NOMO-1 treated with DMSO at 0.1 percent for 48 hours (cell line): ENCODE measurements around the gene ADARB1.

Source experiments
- DNase-seq: peaks from one replicate; lab custom pipeline; 2025; ENCODE audit not compliant: unreplicated experiment; lab: John Stamatoyannopoulos, UW

Gene ADARB1

DNA sequence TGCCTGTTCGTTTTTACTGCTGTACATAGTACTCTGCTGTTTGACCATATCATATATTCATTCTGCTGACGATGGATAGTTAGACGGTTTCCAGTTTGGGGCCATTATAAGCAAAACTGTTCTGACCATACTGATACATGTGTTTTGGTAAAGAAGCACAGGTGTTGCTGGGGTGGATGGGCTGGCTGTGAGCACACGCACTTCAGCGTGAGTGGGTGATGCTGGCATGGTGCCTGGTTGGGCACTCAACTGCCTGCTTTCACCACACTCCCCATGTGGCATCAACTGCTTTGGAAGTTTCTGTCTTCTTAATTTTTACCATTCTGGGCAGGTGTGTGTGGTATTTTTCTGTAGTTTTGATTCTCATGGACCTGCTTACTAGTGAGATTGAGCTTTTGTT lies 37.3 kb downstream of the ADARB1 start:
- DNase-seq: no peak

DNA sequence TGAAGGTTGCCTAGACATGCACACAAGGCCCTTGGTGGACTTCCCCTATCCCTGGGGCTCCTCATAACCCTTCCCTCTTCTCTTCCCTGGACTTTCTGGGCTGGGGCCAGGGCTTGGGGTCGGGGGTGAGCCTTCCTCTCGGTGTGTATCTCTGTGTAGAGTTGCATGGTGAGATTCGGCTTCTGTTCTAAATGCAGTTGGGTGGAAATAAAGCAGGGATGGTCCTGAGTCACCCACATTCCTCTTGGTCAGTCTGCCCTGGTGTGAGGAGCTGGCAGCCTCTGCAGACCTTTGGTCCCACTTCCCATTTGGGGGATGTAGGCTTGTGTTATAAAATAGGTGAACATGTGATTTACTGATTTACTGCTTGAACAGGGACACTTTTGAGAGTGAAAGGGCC lies 38.0 kb downstream of the ADARB1 start:
- DNase-seq: no peak

DNA sequence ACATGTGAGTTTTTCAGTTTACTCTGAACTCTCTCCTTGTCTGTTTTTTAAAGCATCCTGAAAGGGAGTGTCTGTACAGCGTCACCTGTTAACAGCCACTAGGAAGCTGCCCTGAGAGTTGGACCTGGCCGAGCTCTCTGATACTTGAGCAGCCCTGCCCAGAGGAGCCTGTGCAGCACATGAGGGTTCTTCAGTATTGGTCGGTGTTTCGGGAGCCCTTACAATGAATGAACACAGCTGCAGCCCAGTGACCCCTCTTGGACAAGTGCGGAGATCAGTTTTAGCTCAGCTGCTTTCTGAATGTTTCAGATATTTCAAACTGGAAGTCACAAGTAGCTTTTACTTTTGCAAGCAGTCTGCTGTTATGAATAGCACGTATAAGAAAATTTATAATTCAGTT lies 39.2 kb downstream of the ADARB1 start:
- DNase-seq: no peak

DNA sequence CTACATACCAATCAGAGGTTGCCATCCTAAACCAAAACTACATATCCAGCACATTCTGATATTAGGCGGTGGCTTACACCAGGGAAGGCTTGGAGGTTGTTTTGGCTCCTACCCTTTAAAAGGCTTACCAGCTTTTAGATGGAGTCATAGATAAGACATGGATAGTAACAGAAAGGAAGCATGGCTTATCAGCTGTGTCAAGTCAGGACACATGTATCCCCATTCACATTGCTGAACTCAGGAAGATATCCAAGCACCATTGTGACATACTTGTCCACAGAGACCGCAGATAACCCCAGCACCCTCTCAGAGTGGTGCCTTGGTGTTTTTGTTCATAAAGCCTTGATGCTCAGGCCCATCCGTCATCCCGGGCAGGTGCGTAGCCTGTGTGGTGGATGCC lies 39.7 kb downstream of the ADARB1 start:
- no peak for DNase-seq

DNA sequence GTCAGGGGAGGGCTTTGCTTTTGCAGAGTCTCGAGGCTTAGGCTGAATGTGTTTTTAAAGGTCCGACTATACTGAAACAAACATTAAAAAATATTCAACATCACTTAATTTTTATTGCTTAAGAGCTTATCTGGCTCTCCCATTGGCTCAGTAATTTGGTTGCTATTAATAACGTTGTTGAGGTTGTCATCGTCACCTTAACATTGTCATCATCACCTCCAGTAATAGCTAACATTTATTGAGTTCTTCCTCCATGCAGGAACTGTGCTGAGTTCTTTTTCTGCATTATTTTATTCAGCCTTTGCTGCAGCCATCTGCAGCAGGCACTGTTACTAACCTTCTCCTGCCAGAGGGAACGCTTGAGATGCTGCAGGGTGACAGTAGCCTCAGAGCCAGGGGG lies 40.1 kb downstream of the ADARB1 start:
- DNase-seq: no peak

DNA sequence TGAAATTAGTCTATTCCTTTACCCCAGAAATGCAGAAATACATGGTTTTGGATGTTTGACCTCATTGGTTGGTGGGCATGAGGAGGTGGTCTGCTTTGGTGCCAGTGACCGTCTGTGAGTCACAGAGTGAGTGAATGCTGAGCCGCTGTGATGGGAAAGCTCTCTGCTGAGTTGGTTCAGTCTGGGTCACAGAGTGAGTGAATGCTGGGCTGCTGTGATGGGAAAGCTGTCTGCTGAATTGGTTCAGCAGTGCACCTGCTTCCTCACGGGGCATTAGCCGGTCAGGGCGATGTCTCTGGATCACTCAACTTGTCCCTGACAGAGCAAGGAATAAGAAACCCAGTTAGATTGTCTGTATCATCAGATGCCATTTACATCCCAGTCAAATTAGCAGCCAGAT lies 40.8 kb downstream of the ADARB1 start:
- no peak for DNase-seq

DNA sequence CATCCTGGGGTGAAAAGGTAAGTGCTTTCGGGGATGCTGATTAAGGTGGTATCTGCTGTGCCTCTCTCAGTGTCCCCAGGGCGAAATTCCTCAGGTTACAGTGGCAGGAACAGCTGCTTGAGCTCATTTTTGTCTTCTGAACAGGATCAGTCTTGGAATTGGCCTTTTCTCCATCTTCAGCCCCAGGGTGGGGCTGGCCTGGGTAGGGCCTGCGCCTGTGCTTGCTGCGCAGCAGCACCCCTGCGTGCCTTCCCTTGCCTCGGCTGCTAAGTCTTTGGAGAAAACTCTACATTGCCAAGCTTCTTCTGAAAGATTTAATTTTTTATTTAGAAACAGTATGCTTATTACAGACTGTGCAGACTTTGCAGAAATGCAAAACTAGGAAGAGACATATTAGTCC lies 41.7 kb downstream of the ADARB1 start:
- no peak for DNase-seq

DNA sequence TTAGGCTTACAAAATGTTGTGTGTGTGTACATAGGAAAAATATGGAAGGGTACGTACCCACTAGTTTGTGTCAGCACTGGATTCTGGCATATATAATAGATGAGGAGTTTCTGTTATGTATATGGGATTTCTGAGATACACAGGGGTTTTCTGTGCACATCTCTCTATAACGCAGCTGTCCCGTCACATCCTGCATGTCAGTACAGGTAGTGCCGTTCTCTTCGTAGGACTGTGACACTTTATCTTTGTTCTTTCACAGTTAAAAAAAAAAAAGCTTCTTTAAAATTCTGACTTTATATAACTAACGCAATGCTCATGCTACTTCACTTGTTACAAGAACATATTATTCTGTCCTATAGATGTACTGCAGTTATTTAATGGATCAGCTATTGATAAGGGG lies 42.9 kb downstream of the ADARB1 start:
- DNase-seq: no peak

DNA sequence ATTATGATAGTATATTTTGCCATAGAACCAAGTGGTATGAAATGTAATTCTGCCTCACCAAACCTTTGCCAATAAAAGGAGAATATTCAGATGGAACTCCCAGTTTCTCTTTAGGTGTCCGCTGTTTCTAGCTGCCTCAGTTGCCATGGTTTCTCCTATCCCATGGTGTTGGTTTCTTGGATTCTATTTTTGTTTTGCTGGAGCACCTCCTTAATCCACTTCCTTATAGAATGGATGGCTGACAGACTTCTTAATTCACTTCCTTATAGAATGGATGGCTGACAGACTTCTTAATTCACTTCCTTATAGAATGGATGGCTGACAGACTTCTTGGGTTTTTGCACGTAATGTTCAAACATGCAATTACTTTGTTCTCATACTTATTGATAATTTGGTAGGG lies 43.7 kb downstream of the ADARB1 start:
- no peak for DNase-seq

DNA sequence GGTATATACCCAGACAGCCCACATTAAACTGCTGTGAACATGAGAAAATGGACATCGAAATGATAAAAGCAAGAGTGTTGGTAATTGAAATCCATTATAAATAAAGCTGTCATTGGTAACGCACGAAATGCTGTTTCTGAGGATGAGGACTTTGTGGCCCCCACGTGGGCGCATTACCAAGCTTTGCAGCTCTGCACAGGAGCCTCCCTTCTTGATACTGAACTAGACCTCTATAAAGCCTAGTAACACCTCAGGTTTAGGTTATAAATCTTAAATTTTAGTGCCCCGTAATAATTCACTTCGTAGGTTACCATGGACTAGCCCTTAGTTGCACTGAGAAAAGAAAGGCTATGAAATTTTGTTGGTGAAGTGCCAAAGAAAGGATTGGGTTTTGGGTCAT lies 45.4 kb downstream of the ADARB1 start:
- DNase-seq: no peak

DNA sequence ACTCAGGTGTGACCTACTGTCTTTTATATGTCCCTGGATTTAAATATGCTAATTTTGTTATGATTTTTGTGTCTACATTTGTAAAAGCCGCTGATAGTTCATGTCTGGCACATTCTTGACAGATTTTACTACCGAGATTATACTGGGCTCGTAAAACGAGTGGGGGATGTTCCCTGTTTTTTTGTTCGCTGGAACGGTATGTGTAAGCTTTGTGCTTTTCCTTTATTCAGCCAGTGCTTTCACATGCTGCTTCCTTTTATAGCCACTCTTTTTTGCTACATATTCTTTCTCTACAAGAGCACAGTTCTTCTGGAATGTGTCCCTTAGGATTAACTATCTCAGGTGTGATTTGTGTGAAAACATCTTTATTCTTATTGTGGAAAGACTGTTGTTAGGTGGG lies 46.6 kb downstream of the ADARB1 start:
- no peak for DNase-seq

DNA sequence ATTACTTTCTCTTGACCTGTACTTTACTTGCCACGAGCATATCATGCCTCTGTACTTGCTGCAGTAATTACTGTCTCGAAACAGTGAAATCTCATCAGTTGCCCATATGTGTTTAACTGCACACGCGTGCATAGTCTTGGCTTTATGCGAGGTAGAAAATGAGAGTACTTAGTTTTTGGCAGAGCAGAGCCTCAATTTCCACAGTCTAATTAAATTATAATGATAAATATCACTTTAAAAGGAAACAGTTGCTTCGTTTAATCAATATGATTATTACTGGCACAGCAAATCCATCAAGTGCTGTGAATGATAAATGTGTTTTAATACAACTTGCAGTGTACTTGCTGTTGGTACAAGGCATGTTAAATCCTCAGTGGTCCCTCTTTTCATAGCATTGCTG lies 47.6 kb downstream of the ADARB1 start:
- no peak for DNase-seq

DNA sequence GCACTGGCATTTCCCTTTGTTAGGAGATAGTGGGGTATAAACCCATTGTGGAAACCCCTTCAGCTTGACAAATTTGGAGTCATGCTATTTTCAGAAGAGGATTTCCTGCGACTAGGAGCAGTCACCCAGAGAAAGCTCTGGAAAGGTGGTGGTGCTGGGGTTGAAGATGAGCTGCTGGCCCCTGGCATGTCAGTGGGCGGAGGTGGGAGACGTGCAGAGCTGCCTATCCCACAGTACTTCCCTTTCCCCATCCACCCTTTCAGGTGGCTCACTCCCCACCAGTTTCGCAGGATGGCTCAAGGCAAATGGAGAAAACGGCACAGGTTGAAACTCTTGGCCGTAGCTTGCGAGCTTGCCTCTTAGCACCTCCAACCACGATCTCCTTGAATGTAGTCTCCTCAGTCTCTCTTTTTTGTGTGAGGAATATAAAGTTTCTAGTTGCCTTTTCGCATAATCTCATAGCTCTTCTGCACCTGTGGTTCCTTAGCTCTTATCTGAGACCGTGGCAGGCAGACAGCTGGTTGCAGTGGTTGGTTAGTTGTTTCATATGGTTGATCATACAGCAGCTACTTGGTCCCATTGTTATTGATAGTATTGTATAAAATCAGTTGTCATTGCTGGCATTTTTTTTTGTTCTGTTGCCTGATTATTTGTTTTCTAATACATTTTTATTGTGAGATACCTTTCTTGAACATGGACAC lies 48.2 kb downstream of the ADARB1 start:
- DNase-seq: no peak

DNA sequence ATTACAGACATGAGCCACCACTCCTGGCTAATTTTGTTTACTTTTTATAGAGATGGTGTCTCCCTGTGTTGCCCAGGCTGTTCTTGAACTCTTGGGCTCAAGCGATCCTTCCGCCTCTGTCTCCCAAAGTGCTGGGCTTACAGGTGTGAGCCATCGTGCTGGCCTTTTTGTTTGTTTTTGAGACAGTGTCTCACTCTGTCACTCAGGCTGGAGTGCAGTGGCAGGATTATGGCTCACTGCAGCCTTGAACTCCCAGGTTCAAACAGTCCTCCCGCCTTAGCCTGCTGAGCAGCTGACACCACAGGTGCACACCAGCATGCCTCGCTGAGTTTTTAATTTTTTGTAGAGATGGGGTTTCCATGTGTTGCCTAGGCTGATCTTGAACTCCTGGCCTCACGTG lies 49.1 kb downstream of the ADARB1 start:
- DNase-seq: no peak

DNA sequence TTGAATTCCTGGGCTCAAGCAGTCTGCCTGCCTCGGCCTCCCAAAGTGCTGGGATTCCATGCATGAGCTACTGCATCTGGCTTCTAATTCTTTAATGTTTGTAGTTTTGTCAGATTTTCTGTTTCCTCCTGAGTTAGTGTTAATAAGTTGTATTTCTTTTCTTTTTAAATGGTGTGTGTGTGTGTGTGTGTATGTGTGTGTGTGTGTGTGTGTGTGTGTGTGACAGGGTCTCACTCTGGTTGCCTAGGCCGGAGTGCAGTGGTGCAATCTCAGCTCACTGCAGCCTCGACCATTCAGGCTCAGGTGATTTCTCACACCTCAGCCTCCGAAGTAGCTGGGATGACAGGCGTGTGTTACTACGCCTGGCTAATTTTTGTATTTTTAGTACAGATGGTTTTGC lies 50.2 kb downstream of the ADARB1 start:
- no peak for DNase-seq

DNA sequence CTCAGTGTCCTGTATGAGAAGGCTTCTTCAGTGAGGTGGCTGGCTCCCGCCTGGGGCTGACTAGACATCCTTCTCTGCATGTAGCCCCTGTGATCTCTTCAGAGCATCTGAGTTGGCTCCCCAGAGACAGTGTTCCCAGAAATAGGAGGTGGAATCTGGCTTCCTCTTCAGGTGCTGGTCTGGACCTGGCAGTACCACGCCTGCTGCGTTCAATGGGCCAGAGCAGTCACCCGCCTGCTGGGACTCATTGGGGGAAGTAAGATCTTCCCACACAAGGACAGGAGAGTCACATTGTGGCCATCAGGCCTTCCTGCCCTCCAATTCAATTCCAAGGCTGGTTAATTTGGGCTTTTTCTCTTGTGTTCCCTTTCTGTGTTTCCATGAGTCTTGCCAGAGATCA lies 51.0 kb downstream of the ADARB1 start:
- no peak for DNase-seq

DNA sequence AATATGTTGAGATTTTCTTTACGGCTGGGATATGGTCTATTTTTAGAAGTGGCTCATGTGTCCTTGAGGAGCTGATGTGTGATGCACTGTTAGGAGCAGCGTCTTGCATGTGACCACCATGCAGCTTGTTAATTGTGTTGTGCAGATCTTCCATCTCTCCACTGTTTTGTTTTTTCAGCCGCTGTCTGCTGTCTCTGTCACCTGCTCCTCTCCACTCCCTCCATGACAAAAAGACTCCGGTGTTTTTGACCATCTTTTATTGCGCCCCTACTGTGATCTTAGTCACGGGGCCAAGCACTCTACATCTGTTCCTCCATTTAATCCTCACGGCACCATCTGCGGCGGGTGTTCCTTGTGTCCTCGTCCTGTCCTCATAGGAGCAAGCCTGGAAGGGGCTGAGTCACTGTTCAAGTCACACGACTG lies 51.8 kb downstream of the ADARB1 start:
- no peak for DNase-seq

DNA sequence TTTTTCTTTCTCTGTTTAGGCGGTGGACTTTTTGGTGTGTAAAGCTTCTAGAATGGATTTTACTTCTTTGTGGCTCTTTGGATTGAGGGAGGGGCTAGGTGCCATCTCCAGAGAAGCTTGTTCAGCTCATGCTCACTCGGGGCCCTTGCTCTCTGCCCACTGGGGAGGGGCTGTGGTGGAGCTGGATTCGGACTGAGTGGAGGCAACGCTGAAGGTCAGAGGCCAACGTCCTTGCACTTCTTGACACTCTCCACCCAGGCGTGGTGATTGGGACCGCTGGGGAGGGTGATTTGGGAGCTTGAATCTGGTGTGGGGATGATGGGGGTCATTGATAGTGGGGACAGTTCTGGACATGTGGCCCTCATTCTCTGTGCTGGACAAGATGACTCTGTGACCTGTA lies 52.6 kb downstream of the ADARB1 start:
- no peak for DNase-seq

DNA sequence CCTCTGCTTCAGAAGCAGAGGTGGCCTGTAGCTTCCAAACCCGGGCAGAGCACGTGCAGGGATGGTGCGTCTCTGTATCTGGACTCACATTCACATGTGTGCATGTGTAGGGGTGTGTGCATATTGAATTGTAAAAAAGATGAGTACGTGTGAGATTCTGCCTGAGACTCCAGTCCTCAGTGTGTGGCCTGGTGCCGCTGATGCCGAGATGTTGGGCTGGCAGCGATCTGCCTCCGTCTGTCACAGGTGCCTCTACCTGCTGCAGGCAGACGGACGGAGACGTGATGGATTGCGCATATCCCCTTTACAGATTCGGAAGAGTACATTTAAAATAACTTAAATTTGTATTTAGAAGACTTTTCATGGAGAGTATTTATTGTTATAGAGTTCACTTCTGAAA lies 53.6 kb downstream of the ADARB1 start:
- no peak for DNase-seq

DNA sequence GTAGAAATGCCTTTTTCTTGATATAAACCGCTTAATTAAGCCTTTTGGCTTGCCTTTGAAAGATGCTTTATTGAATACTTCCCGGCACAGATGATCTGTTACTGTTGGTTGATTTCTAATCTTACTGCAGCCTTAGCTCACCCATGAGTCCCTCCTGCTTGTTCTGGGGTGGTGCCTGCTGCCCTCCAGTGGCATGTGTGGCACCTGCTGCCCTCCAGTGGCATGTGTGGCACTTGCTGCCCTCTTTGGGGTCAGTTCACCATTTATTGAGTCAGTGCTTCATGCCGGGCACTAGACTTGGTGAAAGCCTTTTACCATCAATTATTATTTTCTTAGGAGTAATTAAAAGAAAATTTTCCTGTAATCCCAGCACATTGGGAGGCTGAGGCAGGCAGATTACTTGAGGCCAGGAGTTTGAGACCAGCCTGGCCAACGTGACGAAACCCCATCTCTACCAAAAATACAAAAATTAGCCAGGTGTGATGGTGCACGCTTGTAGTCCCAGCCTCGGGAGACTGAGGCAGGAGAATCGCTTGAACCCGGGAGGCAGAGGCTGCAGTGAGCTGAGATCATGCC lies 54.3 kb downstream of the ADARB1 start:
- DNase-seq: peak; percentile 58

DNA sequence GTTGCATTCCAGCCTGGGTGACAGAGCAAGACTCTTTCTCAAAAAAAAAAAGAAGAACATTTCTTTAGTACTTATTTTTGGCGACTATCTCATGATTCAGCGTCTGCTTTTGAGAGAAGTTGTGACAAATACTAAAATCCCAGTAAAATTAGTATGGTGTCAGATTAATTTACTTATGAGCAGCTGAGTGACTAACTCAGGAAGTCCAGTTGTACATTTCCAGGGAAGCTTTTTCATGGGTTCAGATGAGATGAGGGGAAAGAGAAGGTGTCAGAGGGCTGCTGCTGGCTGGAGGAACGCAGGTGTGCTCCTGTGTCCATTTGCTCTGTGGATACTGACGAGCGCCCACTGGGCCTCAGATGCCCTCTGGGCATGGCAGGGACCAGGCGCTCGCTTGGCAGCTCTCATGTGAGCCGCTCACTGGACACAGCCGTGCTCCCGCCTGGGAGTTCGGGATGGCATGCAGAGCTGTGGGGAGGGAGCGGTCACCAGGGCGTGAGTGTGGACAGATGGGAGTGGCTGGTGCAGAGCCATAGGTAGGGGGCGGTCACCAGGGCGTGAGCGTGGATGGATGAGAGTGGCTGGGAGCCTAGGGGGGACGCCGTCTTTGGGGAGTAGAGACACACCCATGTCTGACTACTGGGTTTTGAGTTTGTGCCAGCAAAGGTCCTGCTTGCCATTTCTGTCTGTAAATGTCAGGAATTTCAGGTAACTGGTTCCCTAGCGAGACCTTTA lies 55.0 kb downstream of the ADARB1 start:
- peak; percentile 5 for DNase-seq

DNA sequence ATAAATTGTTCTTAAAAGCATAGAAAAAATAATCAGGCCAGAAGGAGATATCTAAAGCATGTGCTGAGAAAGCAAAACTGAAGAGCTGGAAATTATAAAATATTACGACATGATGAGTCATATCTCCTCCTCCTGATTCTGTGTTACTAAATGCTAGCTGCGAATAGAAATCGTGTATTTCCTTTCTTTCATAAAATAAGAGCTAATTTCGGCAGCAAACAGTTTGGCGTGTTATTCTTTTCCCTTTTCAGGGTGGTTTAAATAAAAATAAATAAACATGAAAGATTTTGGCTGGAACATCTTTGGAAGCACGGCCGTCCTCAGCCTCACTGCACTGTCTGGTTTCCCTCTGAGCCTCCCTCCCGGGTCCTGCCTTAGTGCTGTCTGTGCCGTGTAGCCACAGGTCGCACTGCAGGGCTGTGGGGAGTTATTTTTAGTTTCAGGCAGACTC lies 56.0 kb downstream of the ADARB1 start:
- DNase-seq: peak; percentile 86
